IMR-90 (cell line): Measurements from ENCODE around the gene MIER2. TPM values are rescaled to one million over a fixed set of nuclear protein-coding genes. Genes with fewer than 3 reads are reported as not detected.

ENCODE experiments used
- ATAC-seq: fragments of 200-7000 bp; cut with Tn5 transposase; 2 replicates; pipeline ENCODE4 v1.9.1; 2020; ENCODE audit warnings: low read depth, mild to moderate bottlenecking, moderate library complexity
- BruUV-seq: library from RNA; stranded (reverse); fragments of 400-500 nt; replicated peaks from 2 replicates; lab custom pipeline; 2021; lab: Mats Ljungman, UMichigan
- CTCF ChIA-PET: fragments of 300-600 bp; formaldehyde crosslinking; extraction: SDS; loops from one replicate; lab custom pipeline; 2021; ENCODE audit warnings: antibody characterized with exemption; lab: Yijun Ruan, JAX
- POLR2A ChIA-PET: fragments of 300-600 bp; sonication (Branson Sonifier 250); formaldehyde crosslinking; loops from one replicate; lab custom pipeline; 2022; ENCODE audit warnings: antibody characterized with exemption; ENCODE audit not compliant: unreplicated experiment; lab: Charles Lee
- DNase-seq: peaks from one replicate; pipeline ENCODE4 v3.0.0; 2013
- H2AFZ ChIP-seq: replicated peaks from 2 replicates; pipeline ENCODE3; 2013; ENCODE audit warnings: low read length, mild to moderate bottlenecking; ENCODE audit not compliant: poor library complexity
- H2AK5ac ChIP-seq: 2 replicates; pipeline ENCODE4 v1.6.1; 2013; ENCODE audit warnings: low read depth, low read length, inconsistent platforms
- H2AK9ac ChIP-seq: replicated peaks from 2 replicates; pipeline ENCODE3; 2013; ENCODE audit warnings: mild to moderate bottlenecking, low read depth, low read length, moderate library complexity; ENCODE audit not compliant: poor library complexity
- H2BK120ac ChIP-seq: 2 replicates; pipeline ENCODE4 v1.6.1; 2013; ENCODE audit warnings: low read depth, low read length, inconsistent platforms
- H2BK15ac ChIP-seq: 3 replicates; pipeline ENCODE4 v1.6.1; 2013; ENCODE audit warnings: low read depth, low read length, inconsistent platforms
- H2BK20ac ChIP-seq: 2 replicates; pipeline ENCODE4 v1.6.1; 2013; ENCODE audit warnings: low read depth, mild to moderate bottlenecking, inconsistent platforms, low read length, moderate library complexity
- H2BK5ac ChIP-seq: 2 replicates; pipeline ENCODE4 v1.6.1; 2013; ENCODE audit warnings: mild to moderate bottlenecking, low read depth, low read length, inconsistent platforms; ENCODE audit not compliant: poor library complexity, severe bottlenecking
- H3K14ac ChIP-seq: replicated peaks from 2 replicates; pipeline ENCODE4 v1.6.1; 2013; ENCODE audit warnings: low read depth, low read length, inconsistent platforms
- H3K18ac ChIP-seq: 2 replicates; pipeline ENCODE4 v1.6.1; 2013; ENCODE audit warnings: low read depth, low read length, control low read depth
- H3K23ac ChIP-seq: 2 replicates; pipeline ENCODE4 v1.6.1; 2013; ENCODE audit warnings: low read depth, low read length, inconsistent platforms
- H3K27ac ChIP-seq: 2 replicates; pipeline ENCODE4 v1.5.1; 2013; ENCODE audit warnings: mild to moderate bottlenecking, control low read depth, low read length; ENCODE audit not compliant: insufficient read depth
- H3K27me3 ChIP-seq: 2 replicates; pipeline ENCODE4 v1.6.1; 2013; ENCODE audit warnings: low read length; ENCODE audit not compliant: control insufficient read depth, insufficient read depth
- H3K36me3 ChIP-seq: 2 replicates; pipeline ENCODE4 v1.6.1; 2013; ENCODE audit warnings: low read length, mixed read lengths; ENCODE audit not compliant: control insufficient read depth, insufficient read depth
- H3K4ac ChIP-seq: 2 replicates; pipeline ENCODE4 v1.6.1; 2013; ENCODE audit warnings: low read depth, low read length, inconsistent platforms
- H3K4me1 ChIP-seq: 2 replicates; pipeline ENCODE4 v1.6.1; 2013; ENCODE audit warnings: low read length, mixed read lengths; ENCODE audit not compliant: control insufficient read depth, insufficient read depth
- H3K4me2 ChIP-seq: 2 replicates; pipeline ENCODE4 v1.6.1; 2013; ENCODE audit warnings: low read depth, mild to moderate bottlenecking, control low read depth, low read length, moderate library complexity
- H3K4me3 ChIP-seq: 2 replicates; pipeline ENCODE4 v1.5.1; 2013; ENCODE audit warnings: low read depth, mild to moderate bottlenecking, control low read depth, low read length, moderate library complexity; ENCODE audit not compliant: insufficient read depth
- H3K56ac ChIP-seq: 2 replicates; pipeline ENCODE4 v1.6.1; 2013; ENCODE audit warnings: low read length, inconsistent platforms; ENCODE audit not compliant: insufficient read depth; ENCODE audit errors: extremely low read depth
- H3K79me1 ChIP-seq, 2 experiments: 2 replicates each; pipeline ENCODE4 v1.6.1; 2013; ENCODE audit warnings: low read length in 2 of 2, inconsistent platforms in 1 of 2, low read depth in 1 of 2
- H3K9ac ChIP-seq: 2 replicates; pipeline ENCODE4 v1.6.1; 2013; ENCODE audit warnings: low read depth, low read length, control low read depth
- H3K9me1 ChIP-seq: 2 replicates; pipeline ENCODE4 v1.6.1; 2013; ENCODE audit warnings: low read length, inconsistent platforms; ENCODE audit not compliant: insufficient read depth
- H3K9me3 ChIP-seq: 2 replicates; pipeline ENCODE4 v1.6.1; 2013; ENCODE audit warnings: low read length; ENCODE audit not compliant: control insufficient read depth, insufficient read depth
- H4K20me1 ChIP-seq: 2 replicates; pipeline ENCODE4 v1.6.1; 2013; ENCODE audit warnings: low read length, inconsistent platforms; ENCODE audit not compliant: insufficient read depth
- H4K5ac ChIP-seq: 2 replicates; pipeline ENCODE4 v1.6.1; 2013; ENCODE audit warnings: mild to moderate bottlenecking, low read depth, low read length, control low read depth
- H4K8ac ChIP-seq, 2 experiments: 2 replicates each; pipeline ENCODE4 v1.6.1; 2013; ENCODE audit warnings: low read depth in 2 of 2, low read length in 2 of 2, control low read depth in 1 of 2, inconsistent platforms in 1 of 2
- H4K91ac ChIP-seq: 2 replicates; pipeline ENCODE4 v1.6.1; 2013; ENCODE audit warnings: low read depth, low read length, inconsistent platforms; ENCODE audit not compliant: insufficient read depth
- BHLHE40 ChIP-seq: fragments of 150-350 bp; IDR thresholded peaks from 2 replicates; pipeline ENCODE4 v1.6.1; 2016; ENCODE audit warnings: mild to moderate bottlenecking, low read depth, low read length
- CEBPB ChIP-seq: IDR thresholded peaks from 2 replicates; pipeline ENCODE4 v1.6.1; 2012; ENCODE audit warnings: low read depth, low read length, improper control_type of control experiment
- CHD1 ChIP-seq: IDR thresholded peaks from 2 replicates; pipeline ENCODE4 v1.6.1; 2012; ENCODE audit warnings: low read depth, low read length, improper control_type of control experiment
- MAFK ChIP-seq: IDR thresholded peaks from 2 replicates; pipeline ENCODE4 v1.6.1; 2012; ENCODE audit warnings: low read depth, low read length, improper control_type of control experiment
- MXI1 ChIP-seq: IDR thresholded peaks from 2 replicates; pipeline ENCODE4 v1.6.1; 2012; ENCODE audit warnings: low read depth, mild to moderate bottlenecking, low read length, moderate library complexity, borderline replicate concordance
- RAD21 ChIP-seq: IDR thresholded peaks from 2 replicates; pipeline ENCODE4 v1.6.1; 2012; ENCODE audit warnings: low read length, improper control_type of control experiment
- RCOR1 ChIP-seq: IDR thresholded peaks from 2 replicates; pipeline ENCODE4 v1.6.1; 2012; ENCODE audit warnings: mild to moderate bottlenecking, low read length, improper control_type of control experiment; ENCODE audit not compliant: insufficient replicate concordance
- RFX5 ChIP-seq: IDR thresholded peaks from 2 replicates; pipeline ENCODE4 v1.8.0; 2012; ENCODE audit warnings: low read depth, mild to moderate bottlenecking, low read length, moderate library complexity
- SMC3 ChIP-seq: fragments of 150-350 bp; IDR thresholded peaks from 2 replicates; pipeline ENCODE4 v1.6.1; 2016; ENCODE audit warnings: low read depth, mild to moderate bottlenecking, antibody characterized with exemption, low read length, moderate library complexity
- WGBS, 2 experiments: methylation state at CpG; one replicate each; pipeline versions ENCODE4 v1.1.5 to v1.1.7; 2013; ENCODE audit warnings: missing lambda C conversion rate in 2 of 2; ENCODE audit not compliant: insufficient read length in 1 of 2; ENCODE audit errors: extremely low coverage in 2 of 2; 5-methylcytosine and 5-hydroxymethylcytosine counted together
- dilution Hi-C: fragments of 300-500 bp; cut with HindIII; formaldehyde crosslinking; loops from one replicate; pipeline ENCODE4 v1.14.3; 2018; ENCODE audit warnings: low sequenced_read_pairs; ENCODE audit not compliant: unreplicated experiment
- in situ Hi-C: fragments of 300-500 bp; cut with MboI; formaldehyde crosslinking; loops from 3 replicates; pipeline ENCODE4 v1.14.3; 2019; ENCODE audit warnings: low sequenced_read_pairs, inconsistent platforms, mixed read lengths
- intact Hi-C: fragments of 100-400 bp; cut with micrococcal nuclease; formaldehyde crosslinking; loops from 2 replicates; pipeline ENCODE4 v1.10.0; 2022
- polyA plus RNA-seq, 3 experiments: library from polyadenylated mRNA; depleted of rRNA; stranded (reverse); fragments of >200 nt; gene quantifications; 2 replicates each; pipeline ENCODE4 v1.2.3, GENCODE V29; 2012; ENCODE audit warnings: low replicate concordance in 1 of 3
- total RNA-seq: library from RNA; depleted of rRNA; stranded (reverse); fragments of >200 nt; gene quantifications from 2 replicates; pipeline ENCODE4 v1.2.3, GENCODE V29; 2012

MIER2 gene
- total and polyA plus RNA-seq, 2 of the 4 experiments (the other 2 are of a cell fraction): 28.0 to 28.4 TPM

DNA sequence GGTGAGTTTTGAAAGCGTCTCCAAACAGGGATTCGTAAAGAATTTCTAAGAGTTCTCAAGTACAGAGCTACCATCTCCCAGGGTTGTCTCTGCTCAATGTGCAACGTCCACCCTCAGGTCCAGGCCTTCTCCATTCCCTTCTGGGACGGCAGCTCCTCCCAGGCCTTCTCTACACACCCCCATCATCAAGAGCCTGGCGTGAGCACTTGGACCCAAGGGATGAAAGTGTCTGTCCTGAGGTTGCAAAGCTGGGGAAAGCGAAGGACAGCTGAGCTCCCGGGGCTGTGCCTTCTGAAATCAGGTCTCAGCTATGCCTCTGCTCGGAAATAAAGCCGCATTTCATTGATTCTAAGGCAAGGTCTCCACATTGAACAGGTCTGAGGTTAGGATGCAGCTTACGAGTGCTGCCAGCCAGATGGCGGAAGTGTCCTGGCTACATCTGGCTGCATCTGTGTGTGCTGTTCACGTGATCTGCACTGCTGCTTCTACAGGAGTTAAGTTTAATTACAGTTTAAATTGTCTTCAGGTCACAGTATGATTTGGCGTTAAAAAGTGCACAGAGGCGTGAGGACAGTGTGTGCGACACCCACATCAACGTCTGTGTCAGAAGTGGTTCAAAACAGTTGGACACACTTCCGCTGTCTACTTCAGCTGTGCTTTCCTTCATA is 27.0 kb upstream of the MIER2 start:
- no peak; the same call in 1 of the 2 replicates for ATAC-seq
- peaks cover 70% of the 10 kb centered on the region for H3K27me3 ChIP-seq
- no peak overlapping the region for H3K56ac ChIP-seq
- no peak overlapping the region for H3K23ac ChIP-seq
- no peak overlapping the region for H2AK9ac ChIP-seq
- no TSS peak for BruUV-seq
- H3K9me1 ChIP-seq: no peaks in the 10 kb centered on the region
- peaks cover 6% of the 10 kb centered on the region; the same call in 1 of the 2 replicates for H3K9me3 ChIP-seq
- no peak overlapping the region for H2BK120ac ChIP-seq
- ChIA-PET POLR2A (no interaction called here), CTCF (no interaction called here)
- H4K91ac ChIP-seq: no peak overlapping the region
- no peaks in the 10 kb centered on the region for H3K79me1 ChIP-seq
- H3K27ac ChIP-seq: no peak overlapping the region
- peaks cover 1% of the 10 kb centered on the region; the same call in 1 of the 2 replicates for H3K4me1 ChIP-seq
- in situ Hi-C loops: no loop called here
- no peak overlapping the region for H2BK15ac ChIP-seq
- no peak overlapping the region for H3K14ac ChIP-seq
- no peak overlapping the region for H3K18ac ChIP-seq
- H3K9ac ChIP-seq: no peak overlapping the region
- H2AFZ ChIP-seq: no peak overlapping the region
- TF ChIP-seq CHD1 (no peak), MXI1 (no peak), RFX5 (no peak), RAD21 (no peak), SMC3 (no peak), MAFK (no peak), BHLHE40 (no peak), RCOR1 (no peak), CEBPB (no peak)
- no peak for DNase-seq
- no peak overlapping the region for H4K5ac ChIP-seq
- no peak overlapping the region for H3K4me2 ChIP-seq
- no peak overlapping the region for H3K4ac ChIP-seq
- H3K36me3 ChIP-seq: no peaks in the 10 kb centered on the region
- H4K8ac ChIP-seq: no peak overlapping the region
- dilution Hi-C loops: no loop called here
- 42% methylated on average over 5 of the region's 17 CpGs; no CpG with 5 or more reads in 1 of the 2 experiments for WGBS, 2 experiments
- no peak overlapping the region for H2AK5ac ChIP-seq
- intact Hi-C loops: no loop called here
- no peak overlapping the region for H3K4me3 ChIP-seq
- no peak overlapping the region for H2BK5ac ChIP-seq
- H2BK20ac ChIP-seq: no peak overlapping the region
- no peaks in the 10 kb centered on the region for H4K20me1 ChIP-seq
